AG08395 (cell line): ENCODE data around the gene KLC1.

Experiments used
- DNase-seq: peaks from one replicate; pipeline ENCODE4 v3.0.0; 2012; ENCODE audit warnings: mixed read lengths, low spot score

The KLC1 gene

GRCh38 chr14:103657471-103657870 is 28.5 kb downstream of the KLC1 start:
- peak; percentile 92 for DNase-seq

GRCh38 chr14:103659631-103660030 is 30.6 kb downstream of the KLC1 start:
- DNase-seq = no peak

GRCh38 chr14:103662029-103662428 is 33.0 kb downstream of the KLC1 start:
- no peak for DNase-seq

GRCh38 chr14:103662591-103662990 is 33.6 kb downstream of the KLC1 start:
- DNase-seq = no peak

- no peak for DNase-seq
These were observed 34.5 kb downstream of the KLC1 start for GRCh38 chr14:103663506-103663905.

GRCh38 chr14:103667671-103668070 is 38.7 kb downstream of the KLC1 start:
- no peak for DNase-seq

GRCh38 chr14:103668117-103668516 is 39.1 kb downstream of the KLC1 start:
- DNase-seq = no peak

- DNase-seq = no peak
These were observed 40.4 kb downstream of the KLC1 start for GRCh38 chr14:103669370-103669769.

- no peak for DNase-seq
These were observed 42.9 kb downstream of the KLC1 start for GRCh38 chr14:103671911-103672310.

GRCh38 chr14:103675957-103676356 is 46.9 kb downstream of the KLC1 start:
- no peak for DNase-seq

- no peak for DNase-seq
These were observed 48.1 kb downstream of the KLC1 start for GRCh38 chr14:103676881-103677675.

- peak; percentile 59 for DNase-seq
These were observed 50.3 kb downstream of the KLC1 start for GRCh38 chr14:103679351-103679750.

GRCh38 chr14:103680491-103681231 is 51.6 kb downstream of the KLC1 start:
- no peak for DNase-seq

- DNase-seq = no peak
These were observed 54.1 kb downstream of the KLC1 start for GRCh38 chr14:103683139-103683538.

- DNase-seq = no peak
These were observed 55.5 kb downstream of the KLC1 start for GRCh38 chr14:103684471-103684870.

- DNase-seq = no peak
These were observed 55.9 kb downstream of the KLC1 start for GRCh38 chr14:103684871-103685270.

GRCh38 chr14:103685276-103686211 is 56.5 kb downstream of the KLC1 start:
- DNase-seq = no peak

GRCh38 chr14:103686831-103687485 is 57.9 kb downstream of the KLC1 start:
- DNase-seq = no peak

- DNase-seq = no peak
These were observed 58.7 kb downstream of the KLC1 start for GRCh38 chr14:103687712-103688111.

- no peak for DNase-seq
These were observed 59.4 kb downstream of the KLC1 start for GRCh38 chr14:103688441-103688840.
